ENCODE results near the gene PSMD1. TPM values are rescaled to one million over a fixed set of nuclear protein-coding genes. Genes with fewer than 3 reads are reported as not detected.

Gene PSMD1
- total and polyA plus RNA-seq, 2 of the 8 experiments (the other 6 are each of a cell fraction or from before 2014, with no cell fraction given) = 179 to 272 TPM

GRCh38 chr2:231130336-231131056 is 73.8 kb downstream of the PSMD1 start (continued):
- TF ChIP-seq SP2 (IDR thresholded peaks at IDR 0.05; ENCODE audit: low read length) (no peak), RNF2 (IDR thresholded peaks at IDR 0.05; ENCODE audit: borderline replicate concordance, low read depth, low read length, missing control alignments, poor library complexity, severe bottlenecking) (no peak), CTBP2 (IDR thresholded peaks at IDR 0.05; ENCODE audit: borderline replicate concordance, insufficient read depth, insufficient read length, low read length) (no peak), ATF2 (IDR thresholded peaks at IDR 0.05; ENCODE audit: low read length) (no peak), POLR2AphosphoS5 (IDR thresholded peaks at IDR 0.05; ENCODE audit: low read depth, low read length) (no peak), SAP30 (IDR thresholded peaks at IDR 0.05; ENCODE audit: insufficient read depth, insufficient replicate concordance, low read length) (no peak)
